ENCODE results near the gene OR52E4.

- TF ChIP-seq CTCF (conservative IDR thresholded peaks at IDR 0.05; ENCODE audit: low read length) = no peak
- no peak for TF ChIP-seq EZH2phosphoT487 (IDR thresholded peaks at IDR 0.05; ENCODE audit: borderline replicate concordance, low read depth, low read length)
Measured at GRCh38 chr11:5930614-5931013, 50.2 kb downstream of the OR52E4 start.

Measured in OCI-LY7 (cell line).